ENCODE results near the gene STXBP1. TPM values are rescaled to one million over a fixed set of nuclear protein-coding genes. Genes with fewer than 3 reads are reported as not detected.

STXBP1 gene
- polyA plus RNA-seq, 2 of the 4 experiments (the other 2 are of a cell fraction), result 13.3 to 22.6 TPM

DNA sequence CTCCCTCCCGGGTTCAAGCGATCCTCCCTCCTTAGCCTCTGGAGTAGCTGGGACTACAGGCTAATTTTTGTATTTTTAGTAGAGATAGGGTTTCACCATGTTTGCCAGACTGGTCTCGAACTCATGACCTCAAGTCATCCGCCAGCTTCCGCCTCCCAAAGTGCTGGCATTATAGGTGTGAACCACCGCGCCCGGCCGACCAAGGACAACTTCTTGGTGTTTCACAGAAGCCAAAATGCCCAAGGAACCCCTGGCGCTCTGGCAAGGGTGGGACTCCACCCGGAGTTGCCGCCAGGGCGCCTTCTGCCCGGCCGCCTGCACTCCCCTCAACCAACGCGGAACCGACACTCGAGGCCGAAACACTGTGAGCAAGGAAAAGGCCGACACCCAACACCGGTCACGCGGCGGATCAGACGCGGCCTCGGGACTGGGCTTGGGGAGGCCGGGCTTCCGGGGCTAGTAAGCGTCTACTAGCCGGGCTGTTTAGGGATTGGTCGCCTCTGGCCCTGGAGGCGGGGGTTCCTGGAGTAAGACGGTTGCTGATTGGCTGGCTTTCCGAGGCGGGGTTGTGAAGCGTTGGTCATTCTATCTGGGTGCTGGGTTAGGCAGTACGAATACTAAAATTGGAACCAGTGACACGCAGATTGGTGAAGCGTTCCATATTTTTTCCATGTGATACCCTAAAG, 87.1 kb downstream of the STXBP1 start (continued):
- TF ChIP-seq, protein P1, sequence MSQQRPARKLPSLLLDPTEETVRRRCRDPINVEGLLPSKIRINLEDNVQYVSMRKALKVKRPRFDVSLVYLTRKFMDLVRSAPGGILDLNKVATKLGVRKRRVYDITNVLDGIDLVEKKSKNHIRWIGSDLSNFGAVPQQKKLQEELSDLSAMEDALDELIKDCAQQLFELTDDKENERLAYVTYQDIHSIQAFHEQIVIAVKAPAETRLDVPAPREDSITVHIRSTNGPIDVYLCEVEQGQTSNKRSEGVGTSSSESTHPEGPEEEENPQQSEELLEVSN (IDR thresholded peaks at IDR 0.05; ENCODE audit: borderline replicate concordance, low read depth), result peak; percentile 96
- peak; percentile 90 for TF ChIP-seq TFCP2L1 (CRISPR knock-in tag; IDR thresholded peaks at IDR 0.05)
- TF ChIP-seq CBX2 (IDR thresholded peaks at IDR 0.05; ENCODE audit: borderline replicate concordance, low read depth), result no peak
- TF ChIP-seq RFX5 (IDR thresholded peaks at IDR 0.05), result no peak
- TF ChIP-seq PHF8 (IDR thresholded peaks at IDR 0.05; ENCODE audit: borderline replicate concordance, low read depth), result no peak

DNA sequence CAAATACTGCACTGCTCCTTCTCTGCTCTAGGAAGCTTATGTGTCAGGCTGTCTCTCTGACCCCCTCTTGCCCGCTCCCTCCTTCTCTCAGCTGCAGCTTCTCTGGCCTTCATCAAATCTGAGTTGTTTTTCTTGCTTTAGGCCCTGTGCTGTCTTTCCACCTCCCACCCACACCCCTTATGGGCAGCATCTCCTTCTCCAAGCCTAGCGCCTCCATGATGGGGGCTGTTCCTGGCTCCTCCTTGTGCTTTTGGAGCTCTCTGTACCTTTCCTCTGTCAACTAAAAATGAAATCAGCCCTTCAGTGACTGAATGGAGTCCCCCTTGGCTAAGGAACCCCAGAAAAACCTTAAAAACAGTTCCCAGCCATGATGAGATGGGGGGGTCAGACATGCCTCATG, 88.1 kb downstream of the STXBP1 start:
- ChIA-PET CTCF (interaction anchor here (1.5 to 1.9 kb wide), 2 partner anchors 15 to 35 kb away, joined by 3 to 8 read pairs; partner anchors contain the start of gene TOR2A), POLR2A (no interaction called here)
- FAIRE-seq (no peak), ATAC-seq (no peak), DNase-seq (ENCODE audit: low read depth in 1 of 2, low spot score in 1 of 2) (no peak)
- H3K4me1 ChIP-seq, result 0 out of 3 replicates have a peak, but pooled peaks cover 3% of the 10 kb centered on the region
- no peak overlapping the region for H3K4me2 ChIP-seq
- TF ChIP-seq, protein P2, sequence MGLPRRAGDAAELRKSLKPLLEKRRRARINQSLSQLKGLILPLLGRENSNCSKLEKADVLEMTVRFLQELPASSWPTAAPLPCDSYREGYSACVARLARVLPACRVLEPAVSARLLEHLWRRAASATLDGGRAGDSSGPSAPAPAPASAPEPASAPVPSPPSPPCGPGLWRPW (IDR thresholded peaks at IDR 0.05), result no peak
- TF ChIP-seq BHLHE40 (IDR thresholded peaks at IDR 0.05; ENCODE audit: low read depth, low read length) (no peak), HDAC2 (IDR thresholded peaks at IDR 0.05) (no peak), NR3C1 (IDR thresholded peaks at IDR 0.05) (no peak), GATA3 (IDR thresholded peaks at IDR 0.05; ENCODE audit: borderline replicate concordance) (no peak), RAD21 (conservative IDR thresholded peaks at IDR 0.05 in 1 of 2, IDR thresholded peaks at IDR 0.05 in 1 of 2) (no peak), JUNB (IDR thresholded peaks at IDR 0.05) (no peak), RNF2 (IDR thresholded peaks at IDR 0.05; ENCODE audit: borderline replicate concordance, low read depth) (no peak)
- no peaks in the 10 kb centered on the region for H3K9me3 ChIP-seq
- no peak overlapping the region for H3K4me3 ChIP-seq
- H3K27ac ChIP-seq, result no peak overlapping the region
- WGBS (ENCODE audit: missing lambda C conversion rate), result 98% methylated on average over 2 of the region's 2 CpGs

DNA sequence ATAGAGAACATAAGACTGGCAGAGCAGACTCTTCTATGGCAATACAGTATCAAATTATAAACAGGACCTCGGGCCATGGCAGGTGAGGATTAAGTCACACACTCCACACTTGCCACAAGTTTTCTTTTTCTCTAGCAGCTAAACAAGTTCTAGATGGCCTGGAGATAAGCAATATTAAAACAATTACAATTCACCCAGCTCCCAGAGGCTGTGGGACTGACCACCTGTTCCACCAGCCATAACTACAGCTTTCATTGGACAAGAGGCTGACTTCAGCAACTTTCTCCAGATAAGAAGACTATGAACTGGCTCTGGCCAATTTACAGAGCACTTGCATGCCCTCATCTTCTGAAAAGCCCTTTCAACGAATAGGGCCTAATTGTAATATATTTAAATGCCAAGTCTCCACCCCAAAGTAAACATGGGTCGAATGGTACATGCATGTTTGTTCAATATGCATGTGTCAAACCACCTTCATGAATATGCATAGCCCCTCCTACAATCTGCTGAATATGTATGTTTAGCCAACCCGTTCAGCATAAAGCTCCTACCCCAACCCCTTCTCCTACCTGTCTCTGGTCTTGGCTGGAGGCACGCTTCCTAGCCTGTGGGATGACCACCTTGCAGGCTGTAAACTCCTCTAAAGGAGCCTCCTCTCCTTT, 88.6 kb downstream of the STXBP1 start:
- no peaks in the 10 kb centered on the region for H3K9me3 ChIP-seq
- WGBS (ENCODE audit: missing lambda C conversion rate), result 80% methylated on average over 5 of the region's 5 CpGs
- no peak overlapping the region for H3K27ac ChIP-seq
- TF ChIP-seq CBX8 (IDR thresholded peaks at IDR 0.05) (no peak), KDM1A (IDR thresholded peaks at IDR 0.05; ENCODE audit: low read depth) (no peak), RAD21 (conservative IDR thresholded peaks at IDR 0.05 in 1 of 2, IDR thresholded peaks at IDR 0.05 in 1 of 2) (no peak), KDM5A (IDR thresholded peaks at IDR 0.05) (no peak), RNF2 (IDR thresholded peaks at IDR 0.05; ENCODE audit: borderline replicate concordance, low read depth) (no peak), ZSCAN20 (CRISPR knock-in tag; IDR thresholded peaks at IDR 0.05) (no peak), JUN (IDR thresholded peaks at IDR 0.05) (no peak)
- TF ChIP-seq, protein P3, sequence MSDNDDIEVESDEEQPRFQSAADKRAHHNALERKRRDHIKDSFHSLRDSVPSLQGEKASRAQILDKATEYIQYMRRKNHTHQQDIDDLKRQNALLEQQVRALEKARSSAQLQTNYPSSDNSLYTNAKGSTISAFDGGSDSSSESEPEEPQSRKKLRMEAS (IDR thresholded peaks at IDR 0.05), result no peak
- ATAC-seq (no peak), FAIRE-seq (no peak), DNase-seq (ENCODE audit: low read depth in 1 of 2, low spot score in 1 of 2) (no peak)
- H3K4me1 ChIP-seq, result 0 out of 3 replicates have a peak, but pooled peaks cover 3% of the 10 kb centered on the region
- H3K4me2 ChIP-seq, result no peak overlapping the region
- no peak overlapping the region for H3K4me3 ChIP-seq
- CTCF ChIA-PET, result interaction anchor here (1.3 to 1.5 kb wide), 2 partner anchors 16 to 34 kb away, joined by 3 to 8 read pairs; partner anchors contain the start of gene TOR2A
- POLR2A ChIA-PET, result no interaction called here
